Endodermal cell (in vitro differentiated cells): ENCODE data around the gene MYOM1. TPM values are rescaled to one million over a fixed set of nuclear protein-coding genes. Genes with fewer than 3 reads are reported as not detected.
A peak's percentile ranks its signal among the peaks of the same experiment; 100 is the strongest.

ENCODE experiments used
- DNase-seq: peaks from one replicate; pipeline ENCODE4 v3.0.0-alpha.2; 2017
- H3K27ac ChIP-seq: 2 replicates; pipeline ENCODE4 v1.5.1; 2013; ENCODE audit warnings: mild to moderate bottlenecking, low read depth, low read length, moderate library complexity
- H3K27me3 ChIP-seq: 2 replicates; pipeline ENCODE4 v1.6.1; 2013; ENCODE audit warnings: mild to moderate bottlenecking, low read length, moderate library complexity; ENCODE audit not compliant: insufficient read depth, control insufficient read depth, poor library complexity, severe bottlenecking
- H3K36me3 ChIP-seq: 2 replicates; pipeline ENCODE4 v1.7.0; 2013; ENCODE audit warnings: mild to moderate bottlenecking, low read length, moderate library complexity; ENCODE audit not compliant: control insufficient read depth, insufficient read depth
- H3K4me1 ChIP-seq: one replicate; pipeline ENCODE4 v1.7.0; 2013; ENCODE audit warnings: low read length; ENCODE audit not compliant: control insufficient read depth, insufficient read depth
- H3K4me3 ChIP-seq: 2 replicates; pipeline ENCODE4 v1.5.1; 2013; ENCODE audit warnings: mild to moderate bottlenecking, low read length, moderate library complexity
- H3K9ac ChIP-seq: 2 replicates; pipeline ENCODE4 v1.6.1; 2013; ENCODE audit warnings: mild to moderate bottlenecking, low read length, moderate library complexity; ENCODE audit not compliant: poor library complexity, severe bottlenecking; ENCODE audit errors: extremely low read depth
- H3K9me3 ChIP-seq: 2 replicates; pipeline ENCODE4 v1.6.1; 2013; ENCODE audit warnings: mild to moderate bottlenecking, low read length, moderate library complexity; ENCODE audit not compliant: control insufficient read depth
- H3K27ac Mint-ChIP-seq: 2 replicates; pipeline ENCODE4 v1.8.0; 2020; ENCODE audit warnings: mixed read lengths
- H3K27me3 Mint-ChIP-seq: 2 replicates; pipeline ENCODE4 v1.8.0; 2021; ENCODE audit warnings: mild to moderate bottlenecking, mixed read lengths; ENCODE audit not compliant: insufficient read depth
- H3K36me3 Mint-ChIP-seq: 2 replicates; pipeline ENCODE4 v1.8.0; 2020; ENCODE audit warnings: low read depth, mixed read lengths
- H3K4me1 Mint-ChIP-seq: 2 replicates; pipeline ENCODE4 v1.8.0; 2020; ENCODE audit warnings: mixed read lengths
- H3K4me3 Mint-ChIP-seq: 2 replicates; pipeline ENCODE4 v1.8.0; 2020; ENCODE audit warnings: mild to moderate bottlenecking, moderate library complexity, mixed read lengths
- H3K9me3 Mint-ChIP-seq: 2 replicates; pipeline ENCODE4 v1.8.0; 2020; ENCODE audit warnings: mild to moderate bottlenecking, mixed read lengths
- WGBS, 2 experiments: methylation state at CpG; one replicate each; pipeline versions ENCODE4 v1.1.5 to v1.1.7; 2013; ENCODE audit warnings: missing lambda C conversion rate in 2 of 2, mixed read lengths in 1 of 2; ENCODE audit not compliant: insufficient coverage in 1 of 2, insufficient read length in 1 of 2; 5-methylcytosine and 5-hydroxymethylcytosine counted together
- total RNA-seq, 2 donors: library from RNA; stranded (reverse); fragmentation: NEBNext Ultra II Directional in 1 of 2; extraction: Animal tissue kit (Norgen Biotek cat#: 25700) in 1 of 2; gene quantifications; 2 replicates in 1 of 2; 3 replicates in 1 of 2; pipeline ENCODE4 v1.2.1, GENCODE V29; 2021
- TF ChIP-seq, protein P1 (sequence below): fragments of 200-600 bp; sonication (generic); conservative IDR thresholded peaks from 2 replicates; pipeline ENCODE4 v1.5.0; 2021; ENCODE audit warnings: antibody characterized with exemption, mild to moderate bottlenecking

Gene MYOM1
- total RNA-seq, 2 donors from 2014 or later: 0.49 to 0.88 TPM

DNA sequence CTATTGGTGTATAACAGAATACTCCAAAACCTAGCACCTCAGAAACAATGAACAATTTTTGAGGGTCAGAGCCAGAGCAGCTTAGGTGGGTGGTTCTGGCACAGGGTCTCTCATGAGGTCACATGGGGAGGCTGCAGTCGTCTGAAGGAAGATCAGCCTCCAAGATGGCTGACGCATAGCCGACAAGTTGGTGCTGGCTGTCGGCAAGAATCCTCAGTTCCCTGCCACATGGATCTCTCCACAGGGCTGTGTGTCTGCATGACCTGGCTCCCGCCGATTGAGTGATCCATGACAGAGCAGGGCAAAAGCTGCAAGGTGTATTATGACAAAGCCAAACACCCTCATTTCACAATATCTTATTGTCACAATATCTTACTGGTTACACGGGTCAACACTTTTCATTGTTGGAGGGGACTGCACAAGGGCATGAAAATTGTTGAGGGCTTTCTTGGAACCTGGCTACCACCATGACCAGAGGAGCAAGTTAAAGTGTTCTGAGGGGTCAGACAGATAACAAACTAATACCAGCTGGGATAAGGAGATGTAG lies 46.4 kb upstream of the MYOM1 start:
- 68 to 79% methylated on average over 3 to 7 of the region's 7 CpGs for WGBS, 2 experiments
- no peaks in the 10 kb centered on the region for H3K9me3 ChIP-seq
- no peak overlapping the region for H3K4me3 Mint-ChIP-seq
- TF ChIP-seq, protein P1, sequence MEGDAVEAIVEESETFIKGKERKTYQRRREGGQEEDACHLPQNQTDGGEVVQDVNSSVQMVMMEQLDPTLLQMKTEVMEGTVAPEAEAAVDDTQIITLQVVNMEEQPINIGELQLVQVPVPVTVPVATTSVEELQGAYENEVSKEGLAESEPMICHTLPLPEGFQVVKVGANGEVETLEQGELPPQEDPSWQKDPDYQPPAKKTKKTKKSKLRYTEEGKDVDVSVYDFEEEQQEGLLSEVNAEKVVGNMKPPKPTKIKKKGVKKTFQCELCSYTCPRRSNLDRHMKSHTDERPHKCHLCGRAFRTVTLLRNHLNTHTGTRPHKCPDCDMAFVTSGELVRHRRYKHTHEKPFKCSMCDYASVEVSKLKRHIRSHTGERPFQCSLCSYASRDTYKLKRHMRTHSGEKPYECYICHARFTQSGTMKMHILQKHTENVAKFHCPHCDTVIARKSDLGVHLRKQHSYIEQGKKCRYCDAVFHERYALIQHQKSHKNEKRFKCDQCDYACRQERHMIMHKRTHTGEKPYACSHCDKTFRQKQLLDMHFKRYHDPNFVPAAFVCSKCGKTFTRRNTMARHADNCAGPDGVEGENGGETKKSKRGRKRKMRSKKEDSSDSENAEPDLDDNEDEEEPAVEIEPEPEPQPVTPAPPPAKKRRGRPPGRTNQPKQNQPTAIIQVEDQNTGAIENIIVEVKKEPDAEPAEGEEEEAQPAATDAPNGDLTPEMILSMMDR: no peak
- H3K27ac ChIP-seq: no peak overlapping the region
- H3K27me3 Mint-ChIP-seq: no peaks in the 10 kb centered on the region
- no peaks in the 10 kb centered on the region for H3K9me3 Mint-ChIP-seq
- no peak overlapping the region for H3K4me3 ChIP-seq
- H3K36me3 ChIP-seq: peaks cover 8% of the 10 kb centered on the region
- no peak overlapping the region for H3K9ac ChIP-seq
- no peak overlapping the region for H3K27ac Mint-ChIP-seq
- H3K4me1 Mint-ChIP-seq: peaks cover 45% of the 10 kb centered on the region
- DNase-seq: no peak
- no peaks in the 10 kb centered on the region for H3K4me1 ChIP-seq
- H3K36me3 Mint-ChIP-seq: no peaks in the 10 kb centered on the region
- no peaks in the 10 kb centered on the region for H3K27me3 ChIP-seq

- no peaks in the 10 kb centered on the region for H3K9me3 Mint-ChIP-seq
- WGBS, 2 experiments: 88 to 93% methylated on average over 3 of the region's 3 CpGs
- H3K27ac ChIP-seq: no peak overlapping the region
- no peak overlapping the region for H3K9ac ChIP-seq
- H3K9me3 ChIP-seq: no peaks in the 10 kb centered on the region
- H3K4me1 ChIP-seq: no peaks in the 10 kb centered on the region
- H3K27me3 Mint-ChIP-seq: no peaks in the 10 kb centered on the region
- DNase-seq: no peak
- H3K4me1 Mint-ChIP-seq: peaks cover 50% of the 10 kb centered on the region
- H3K36me3 Mint-ChIP-seq: no peaks in the 10 kb centered on the region
- peaks cover 8% of the 10 kb centered on the region for H3K36me3 ChIP-seq
- no peaks in the 10 kb centered on the region for H3K27me3 ChIP-seq
- TF ChIP-seq, protein P1: no peak
- H3K4me3 ChIP-seq: peak overlapping the region; percentile 56
- H3K27ac Mint-ChIP-seq: no peak overlapping the region
- H3K4me3 Mint-ChIP-seq: no peak overlapping the region
These were observed 45.8 kb upstream of the MYOM1 start for GRCh38 chr18:3265564-3266033.

- TF ChIP-seq, protein P1: no peak
- Histone ChIP-seq H3K9me3 (no peaks in the 10 kb centered on the region), H3K27me3 (no peaks in the 10 kb centered on the region), H3K4me1 (no peaks in the 10 kb centered on the region), H3K36me3 (peaks cover 12% of the 10 kb centered on the region), H3K4me3 (peak overlapping the region; percentile 56), H3K27ac (no peak overlapping the region), H3K9ac (no peak overlapping the region)
- no peaks in the 10 kb centered on the region for H3K9me3 Mint-ChIP-seq
- 100% methylated on average over 2 of the region's 2 CpGs for WGBS, 2 experiments
- no peaks in the 10 kb centered on the region for H3K36me3 Mint-ChIP-seq
- no peaks in the 10 kb centered on the region for H3K27me3 Mint-ChIP-seq
- DNase-seq: no peak
- peaks cover 49% of the 10 kb centered on the region for H3K4me1 Mint-ChIP-seq
- no peak overlapping the region for H3K27ac Mint-ChIP-seq
- no peak overlapping the region for H3K4me3 Mint-ChIP-seq
These were observed 44.6 kb upstream of the MYOM1 start for GRCh38 chr18:3264362-3264761.
